HepG2 (cell line): ENCODE measurements around the gene CCDC142. TPM values are rescaled to one million over a fixed set of nuclear protein-coding genes. Genes with fewer than 3 reads are reported as not detected.

Experiments
- ARID2 ChIP-seq: sonication (generic); formaldehyde crosslinking; IDR thresholded peaks from 2 replicates; pipeline ENCODE4 v1.8.1; 2022; ENCODE audit warnings: mild to moderate bottlenecking, missing genetic modification reagents, borderline replicate concordance
- ARID4A ChIP-seq: sonication (generic); formaldehyde crosslinking; IDR thresholded peaks from 2 replicates; pipeline ENCODE4 v1.5.0; 2020; ENCODE audit warnings: mild to moderate bottlenecking, missing genetic modification reagents, borderline replicate concordance
- FOXO1 ChIP-seq: sonication (generic); formaldehyde crosslinking; IDR thresholded peaks from 2 replicates; pipeline ENCODE4 v1.4.0; 2020; ENCODE audit warnings: missing genetic modification reagents
- GLMP ChIP-seq: sonication (generic); formaldehyde crosslinking; IDR thresholded peaks from 2 replicates; pipeline ENCODE4 v1.9.0; 2021; ENCODE audit warnings: missing genetic modification reagents, mild to moderate bottlenecking, borderline replicate concordance
- HNF4G ChIP-seq, 2 experiments: sonication (generic) in 1 of 2; formaldehyde crosslinking in 1 of 2; IDR thresholded peaks; 2 replicates each; pipeline versions ENCODE4 v1.4.0 to v1.6.1; 2011 to 2020; ENCODE audit warnings: borderline replicate concordance in 2 of 2, low read depth in 2 of 2, mild to moderate bottlenecking in 2 of 2, low read length in 1 of 2, missing genetic modification reagents in 1 of 2, moderate library complexity in 1 of 2
- ISX ChIP-seq: sonication (generic); formaldehyde crosslinking; conservative IDR thresholded peaks from 2 replicates; pipeline ENCODE4 v1.5.0; 2020; ENCODE audit warnings: missing genetic modification reagents
- MAFK ChIP-seq, 2 experiments: IDR thresholded peaks in 1 of 2; conservative IDR thresholded peaks in 1 of 2; 2 replicates each; pipeline ENCODE4 v1.6.1; 2011; ENCODE audit warnings: improper control_type of control experiment in 2 of 2, low read length in 2 of 2
- MIER2 ChIP-seq: IDR thresholded peaks from 2 replicates; pipeline ENCODE4 v1.6.1; 2016; ENCODE audit warnings: missing biosample characterization, missing genetic modification reagents
- RORA ChIP-seq: sonication (generic); formaldehyde crosslinking; IDR thresholded peaks from 2 replicates; pipeline ENCODE4 v1.5.0; 2020; ENCODE audit warnings: mild to moderate bottlenecking, missing genetic modification reagents, moderate library complexity
- SNAPC5 ChIP-seq: sonication (generic); formaldehyde crosslinking; IDR thresholded peaks from 2 replicates; pipeline ENCODE4 v1.8.1; 2023; ENCODE audit warnings: mild to moderate bottlenecking, missing genetic modification reagents, borderline replicate concordance
- TBX2 ChIP-seq: sonication (generic); formaldehyde crosslinking; IDR thresholded peaks from 2 replicates; pipeline ENCODE4 v1.5.0; 2020; ENCODE audit warnings: missing genetic modification reagents, mild to moderate bottlenecking, borderline replicate concordance
- ZKSCAN8 ChIP-seq: IDR thresholded peaks from 2 replicates; pipeline ENCODE4 v1.6.1; 2016; ENCODE audit warnings: borderline replicate concordance, missing genetic modification reagents, missing compliant biosample characterization
- ZNF124 ChIP-seq: sonication (generic); formaldehyde crosslinking; IDR thresholded peaks from 2 replicates; pipeline ENCODE4 v1.4.0; 2020; ENCODE audit warnings: missing genetic modification reagents
- ZNF660 ChIP-seq: sonication (generic); formaldehyde crosslinking; IDR thresholded peaks from 2 replicates; pipeline ENCODE4 v1.5.1; 2020; ENCODE audit warnings: mild to moderate bottlenecking, low read depth, missing genetic modification reagents, borderline replicate concordance
- polyA plus RNA-seq, 8 experiments: library from polyadenylated mRNA; depleted of rRNA in 3 of 8; stranded (reverse) in 7 of 8; unstranded in 1 of 8; fragments of >200 nt; fragmentation: Illumina TruSeq in 4 of 8; extraction: Trizol in 4 of 8; gene quantifications; 2 replicates each; pipeline versions ENCODE4 v1.2.1 to v1.2.3, GENCODE V29; 2011 to 2016; ENCODE audit warnings: low read depth in 4 of 8, missing spikeins in 1 of 8, mixed read lengths in 1 of 8; ENCODE audit not compliant: insufficient read depth in 1 of 8
- total RNA-seq, 5 experiments: library from RNA; depleted of rRNA; stranded (reverse); fragments of >200 nt; fragmentation: Illumina TruSeq; extraction: Trizol; gene quantifications; 2 replicates each; pipeline ENCODE4 v1.2.3, GENCODE V29; 2016; ENCODE audit warnings: low read depth in 1 of 5
- TF ChIP-seq, protein P1 (sequence below): IDR thresholded peaks from 2 replicates; pipeline ENCODE4 v1.6.1; 2016; ENCODE audit warnings: missing biosample characterization, missing genetic modification reagents, low read depth
- TF ChIP-seq, protein P2 (sequence below): sonication (generic); formaldehyde crosslinking; IDR thresholded peaks from 2 replicates; pipeline ENCODE4 v1.4.0; 2020; ENCODE audit warnings: missing genetic modification reagents
- TF ChIP-seq, protein P3 (sequence below): sonication (generic); formaldehyde crosslinking; IDR thresholded peaks from 2 replicates; pipeline ENCODE4 v1.5.0; 2020; ENCODE audit warnings: missing genetic modification reagents

Gene CCDC142
- total and polyA plus RNA-seq, 2 of the 13 experiments (the other 11 are each of a cell fraction or from before 2014, with no cell fraction given) = 14.7 to 30.4 TPM

DNA sequence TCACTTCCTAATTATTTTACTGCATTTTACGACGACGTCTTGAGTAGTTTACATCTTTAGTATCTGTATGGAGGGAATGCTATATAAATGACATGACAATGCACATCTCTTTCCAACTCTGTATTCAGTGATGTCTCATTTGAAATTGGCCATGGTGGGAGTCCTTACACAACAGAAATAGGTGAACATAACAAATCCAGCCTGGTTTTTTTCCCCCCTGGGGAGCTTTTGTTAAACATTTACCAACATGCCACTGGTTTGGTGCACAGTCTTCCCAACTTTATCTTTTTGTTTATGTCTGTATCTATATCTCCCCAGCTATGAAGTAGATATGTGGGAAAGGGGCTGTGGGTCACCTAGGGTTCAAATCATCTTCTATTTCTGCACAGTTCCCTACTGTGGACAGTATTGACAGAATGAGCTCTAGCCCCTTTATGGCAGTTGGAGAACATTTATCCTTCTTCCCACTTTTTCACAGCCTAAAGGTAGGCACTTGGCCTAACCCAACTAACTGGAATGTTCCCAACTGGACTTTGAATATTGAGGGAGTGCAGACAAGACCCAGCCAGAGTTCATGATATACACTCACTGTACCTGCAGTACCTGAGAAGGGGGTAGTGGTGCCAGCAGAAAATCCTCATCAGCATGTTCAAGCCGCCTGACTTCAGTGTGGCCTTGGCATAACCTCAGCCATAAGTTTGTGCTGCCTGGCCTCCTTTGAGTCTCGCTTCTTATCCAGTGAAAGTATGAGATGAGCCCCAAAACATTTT lies 35.4 kb downstream of the CCDC142 start (continued):
- TF ChIP-seq, protein P1, sequence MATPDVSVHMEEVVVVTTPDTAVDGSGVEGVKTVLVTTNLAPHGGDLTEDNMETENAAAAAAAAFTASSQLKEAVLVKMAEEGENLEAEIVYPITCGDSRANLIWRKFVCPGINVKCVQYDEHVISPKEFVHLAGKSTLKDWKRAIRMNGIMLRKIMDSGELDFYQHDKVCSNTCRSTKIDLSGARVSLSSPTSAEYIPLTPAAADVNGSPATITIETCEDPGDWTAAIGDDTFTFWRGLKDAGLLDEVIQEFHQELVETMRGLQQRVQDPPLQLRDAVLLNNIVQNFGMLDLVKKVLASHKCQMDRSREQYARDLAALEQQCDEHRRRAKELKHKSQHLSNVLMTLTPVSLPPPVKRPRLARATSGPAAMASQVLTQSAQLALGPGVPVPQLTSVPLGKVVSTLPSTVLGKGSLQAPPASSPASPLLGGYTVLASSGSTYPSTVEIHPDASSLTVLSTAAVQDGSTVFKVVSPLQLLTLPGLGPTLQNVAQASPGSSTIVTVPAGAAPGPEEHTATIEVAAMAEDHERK (CRISPR knock-in tag) = no peak
- no peak for TF ChIP-seq MAFK (conservative IDR thresholded peaks at IDR 0.05 in 1 of 2, IDR thresholded peaks at IDR 0.05 in 1 of 2; ENCODE audit: low read length in 2 of 2)
- TF ChIP-seq RORA (CRISPR knock-in tag) = no peak
- peak; percentile 48; the same call in 1 of the 2 replicates for TF ChIP-seq TBX2 (CRISPR knock-in tag)
- no peak for TF ChIP-seq ZNF660 (CRISPR knock-in tag)
- TF ChIP-seq ZNF124 (CRISPR knock-in tag) = peak; percentile 46; the same call in 1 of the 2 replicates
- TF ChIP-seq MIER2 = no peak
- TF ChIP-seq, protein P2, sequence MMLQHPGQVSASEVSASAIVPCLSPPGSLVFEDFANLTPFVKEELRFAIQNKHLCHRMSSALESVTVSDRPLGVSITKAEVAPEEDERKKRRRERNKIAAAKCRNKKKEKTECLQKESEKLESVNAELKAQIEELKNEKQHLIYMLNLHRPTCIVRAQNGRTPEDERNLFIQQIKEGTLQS (CRISPR knock-in tag) = no peak
- TF ChIP-seq ARID4A = peak; percentile 48; the same call in 1 of the 2 replicates
- peak; percentile 34; the same call in 1 of the 2 replicates for TF ChIP-seq ZKSCAN8 (CRISPR knock-in tag)
- TF ChIP-seq SNAPC5 (CRISPR knock-in tag) = no peak
- TF ChIP-seq HNF4G (IDR thresholded peaks at IDR 0.05; ENCODE audit: borderline replicate concordance, low read depth, low read length) = peak; percentile 81
- TF ChIP-seq HNF4G (CRISPR knock-in tag; IDR thresholded peaks at IDR 0.05; ENCODE audit: borderline replicate concordance, low read depth) = peak; percentile 78; the same call in 1 of the 2 replicates
- no peak for TF ChIP-seq GLMP
- TF ChIP-seq ARID2 (CRISPR knock-in tag) = no peak
- no peak for TF ChIP-seq ISX
- peak; percentile 26; the same call in 1 of the 2 replicates for TF ChIP-seq FOXO1 (CRISPR knock-in tag)
- TF ChIP-seq, protein P3, sequence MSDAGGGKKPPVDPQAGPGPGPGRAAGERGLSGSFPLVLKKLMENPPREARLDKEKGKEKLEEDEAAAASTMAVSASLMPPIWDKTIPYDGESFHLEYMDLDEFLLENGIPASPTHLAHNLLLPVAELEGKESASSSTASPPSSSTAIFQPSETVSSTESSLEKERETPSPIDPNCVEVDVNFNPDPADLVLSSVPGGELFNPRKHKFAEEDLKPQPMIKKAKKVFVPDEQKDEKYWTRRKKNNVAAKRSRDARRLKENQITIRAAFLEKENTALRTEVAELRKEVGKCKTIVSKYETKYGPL = no peak
